GM19324 (cell line): ENCODE measurements around the gene KIF18B.

ENCODE experiments used
- ATAC-seq: cut with Tn5 transposase; IDR thresholded peaks from one replicate; pipeline ENCODE4 v1.9.1; 2021; ENCODE audit warnings: mild to moderate bottlenecking, moderate library complexity; ENCODE audit not compliant: unreplicated experiment, low FRiP score

The KIF18B gene

GRCh38 chr17:44941712-44942331, 5.8 kb downstream of the KIF18B start:
- ATAC-seq: no peak

DNA sequence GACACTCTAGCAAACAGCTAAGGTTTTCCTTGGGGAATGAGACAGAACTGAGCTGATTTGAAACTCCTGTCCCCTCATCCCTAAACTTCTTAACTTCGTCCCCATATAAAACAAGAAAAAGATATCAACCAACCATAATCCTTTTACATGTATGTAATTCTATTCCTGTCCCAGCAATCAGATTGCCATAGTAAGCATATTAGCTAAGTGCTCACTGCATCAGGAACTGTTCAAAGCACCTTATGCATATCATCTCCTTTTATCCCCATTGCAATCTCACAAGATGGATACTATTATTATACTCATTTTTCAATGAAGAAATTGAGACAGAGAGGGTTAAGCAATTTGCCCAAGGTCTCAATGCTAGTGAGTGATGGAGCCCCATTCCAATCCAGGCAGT, 6.8 kb downstream of the KIF18B start:
- no peak for ATAC-seq

- no peak for ATAC-seq
These were observed 7.3 kb downstream of the KIF18B start for GRCh38 chr17:44940317-44940716.

DNA sequence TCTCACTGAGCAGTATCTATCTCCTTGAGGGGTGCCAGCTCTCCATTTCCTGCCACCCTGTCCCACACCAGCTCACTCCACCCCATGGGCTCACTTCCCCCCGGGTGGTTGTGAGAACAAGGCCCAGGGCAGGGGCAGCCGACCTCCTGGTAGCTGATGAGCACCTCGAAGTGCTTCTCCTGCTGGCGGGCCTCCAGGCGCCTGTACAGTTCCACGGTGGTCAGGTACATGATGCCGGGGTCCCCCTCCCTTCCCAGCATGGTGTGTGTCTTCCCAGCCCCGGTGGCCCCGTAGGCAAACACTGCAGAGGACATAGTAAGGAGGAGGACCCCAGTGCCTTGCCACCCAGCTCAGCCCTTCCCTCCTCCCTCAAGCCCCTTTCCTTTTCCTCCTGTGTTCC, 12.5 kb downstream of the KIF18B start:
- no peak for ATAC-seq

GRCh38 chr17:44934745-44935105, 12.8 kb downstream of the KIF18B start:
- ATAC-seq: no peak

DNA sequence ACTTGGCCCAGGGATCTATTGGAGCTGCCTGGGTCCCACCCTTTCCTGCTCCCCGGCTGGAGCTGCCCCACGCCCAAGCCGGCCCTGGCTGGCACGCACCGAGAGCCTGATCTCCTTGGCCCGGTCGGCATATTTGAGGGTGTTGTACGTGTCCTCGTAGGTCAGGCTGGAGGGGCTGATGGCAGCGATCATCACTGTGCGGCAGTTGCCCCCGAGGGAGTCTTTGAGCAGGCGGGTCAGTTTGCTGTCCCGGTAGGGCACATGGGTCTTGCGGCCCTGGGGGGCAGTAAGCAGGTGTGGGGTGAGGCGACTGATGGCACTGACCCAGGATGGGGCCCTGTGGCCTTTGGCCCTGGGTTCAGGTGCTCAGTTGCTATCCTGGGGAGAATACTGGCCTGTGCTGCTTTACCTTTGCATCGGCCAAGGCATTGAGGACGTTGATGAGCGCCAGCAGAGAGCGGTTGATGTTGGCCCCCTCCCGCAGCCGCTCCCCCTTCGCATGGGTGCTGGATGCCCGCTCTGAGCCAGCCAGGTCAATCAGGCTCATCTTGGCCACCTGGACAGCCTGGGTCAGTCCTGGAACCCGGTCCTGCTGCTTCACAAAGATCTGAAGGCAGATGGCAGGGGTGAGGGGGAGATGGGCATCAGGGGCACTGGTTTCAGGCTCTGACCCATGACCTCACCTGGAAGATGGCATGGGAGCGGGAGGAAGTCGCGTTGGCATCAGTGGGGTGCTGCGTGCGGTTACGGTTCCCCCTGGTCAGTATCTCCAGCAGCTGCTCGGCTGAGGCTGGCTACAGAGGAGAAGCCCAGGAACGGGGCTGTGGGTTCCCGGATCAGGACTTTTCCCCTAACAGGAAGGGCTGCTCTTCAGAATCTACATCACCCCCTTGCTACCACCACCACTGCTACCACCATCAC, 13.5 kb downstream of the KIF18B start:
- ATAC-seq: no peak

DNA sequence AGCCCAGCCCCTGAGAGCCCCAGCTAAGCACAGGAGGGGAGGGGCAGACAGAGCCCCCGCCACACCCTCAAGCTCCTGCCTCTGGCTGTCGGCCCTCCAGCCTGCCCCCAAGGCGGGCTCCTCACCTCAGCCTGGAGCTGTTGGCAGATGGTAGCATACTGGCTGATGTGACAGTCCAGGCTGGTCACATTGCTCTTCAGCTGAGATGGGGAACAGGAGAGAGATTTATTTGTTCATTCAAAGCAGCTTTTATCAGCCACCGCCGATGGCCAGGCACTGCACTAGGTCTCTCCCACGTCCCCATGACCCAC, 14.8 kb downstream of the KIF18B start:
- ATAC-seq: no peak

DNA sequence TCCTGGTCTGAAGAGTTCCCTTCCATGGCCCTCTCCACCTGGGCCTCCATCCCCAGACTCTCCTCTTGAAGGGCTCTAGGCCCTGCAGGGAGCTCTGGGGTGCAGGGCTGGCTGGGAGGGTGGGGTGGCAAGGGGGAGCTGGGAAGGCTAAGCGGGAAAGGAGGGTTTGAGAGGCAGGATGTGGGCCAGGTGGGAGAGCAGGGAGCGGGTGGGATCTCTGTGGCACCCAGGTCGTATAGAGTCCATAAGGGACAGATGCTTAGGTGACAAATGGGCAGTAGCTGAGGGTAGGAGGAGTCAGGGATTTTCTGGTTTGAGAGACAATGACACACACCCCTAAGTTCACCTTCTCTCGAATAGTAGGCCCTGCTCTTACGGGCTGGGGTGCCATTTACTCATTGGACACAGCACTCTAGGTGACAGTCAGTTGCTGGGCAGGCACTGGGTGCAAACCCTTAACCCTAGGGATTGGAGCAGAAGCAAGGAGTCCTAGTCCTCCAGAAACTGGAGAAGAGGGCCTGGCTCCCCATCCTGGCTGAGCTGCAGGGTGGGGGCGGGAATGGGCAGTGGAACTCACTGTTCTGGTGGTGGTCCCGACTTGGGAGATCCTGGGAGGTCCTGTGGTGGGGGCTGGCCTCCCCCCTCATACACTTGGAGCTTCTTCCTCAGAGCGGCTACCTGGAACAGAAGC, 15.3 kb downstream of the KIF18B start:
- no peak for ATAC-seq

- ATAC-seq: no peak
These were observed 16.2 kb downstream of the KIF18B start for GRCh38 chr17:44931376-44931775.

GRCh38 chr17:44930667-44931066, 16.9 kb downstream of the KIF18B start:
- no peak for ATAC-seq

DNA sequence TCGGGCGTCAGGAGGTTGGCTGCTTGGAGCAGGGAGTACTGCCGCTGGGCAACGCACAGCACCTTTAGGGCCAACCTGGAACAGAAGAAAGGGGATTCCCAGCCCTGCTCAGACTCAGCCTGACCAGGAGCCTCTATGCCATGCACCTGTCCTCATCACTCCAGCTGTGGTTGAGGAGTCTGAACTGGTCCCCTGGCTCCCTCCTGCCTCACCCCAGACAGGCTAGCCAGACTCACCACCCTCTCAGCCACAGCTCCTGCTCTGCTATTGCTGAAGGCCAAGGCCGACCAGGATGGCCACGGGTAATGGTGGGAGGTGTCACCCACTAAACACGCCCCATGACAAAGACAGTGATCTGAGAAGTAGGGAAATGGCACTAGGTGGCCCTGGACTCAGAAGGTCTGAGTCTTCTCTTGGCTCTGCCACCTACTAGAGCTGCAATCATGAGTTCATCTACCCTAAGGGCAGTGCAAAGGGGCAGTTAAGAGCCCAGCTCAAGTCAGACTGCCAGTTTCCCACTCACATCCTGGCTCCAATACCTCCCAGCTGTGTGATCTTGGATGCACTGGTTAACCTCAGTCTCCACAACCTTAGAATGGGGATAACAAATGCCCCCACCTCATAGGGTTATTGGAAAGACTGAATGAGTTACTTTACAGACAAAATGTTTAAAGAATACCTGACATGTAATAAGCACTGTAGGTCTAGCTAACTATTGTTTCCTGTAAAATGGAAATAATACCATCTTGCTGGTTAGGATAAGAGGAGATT, 18.4 kb downstream of the KIF18B start:
- no peak for ATAC-seq

DNA sequence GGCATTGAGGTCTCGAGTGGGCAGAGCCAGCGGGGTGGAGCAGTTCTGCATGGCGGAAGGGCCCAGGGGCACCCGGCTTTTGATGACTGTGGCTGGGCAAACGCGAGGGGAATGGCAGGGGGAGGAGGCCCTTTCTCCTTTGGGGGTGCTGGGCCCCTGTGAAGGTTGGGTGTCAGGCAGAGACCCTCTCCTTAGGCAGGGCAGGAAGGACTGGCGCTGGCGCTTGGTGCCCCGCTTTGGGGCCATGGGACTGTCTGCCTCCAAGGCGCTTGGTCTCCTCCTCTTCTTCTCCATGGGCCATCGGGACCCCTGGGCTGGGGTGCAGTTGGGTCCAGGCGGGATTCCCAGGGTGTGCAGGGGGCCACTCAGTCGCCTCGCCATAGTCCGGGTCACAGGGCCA, 19.4 kb downstream of the KIF18B start:
- ATAC-seq: no peak

DNA sequence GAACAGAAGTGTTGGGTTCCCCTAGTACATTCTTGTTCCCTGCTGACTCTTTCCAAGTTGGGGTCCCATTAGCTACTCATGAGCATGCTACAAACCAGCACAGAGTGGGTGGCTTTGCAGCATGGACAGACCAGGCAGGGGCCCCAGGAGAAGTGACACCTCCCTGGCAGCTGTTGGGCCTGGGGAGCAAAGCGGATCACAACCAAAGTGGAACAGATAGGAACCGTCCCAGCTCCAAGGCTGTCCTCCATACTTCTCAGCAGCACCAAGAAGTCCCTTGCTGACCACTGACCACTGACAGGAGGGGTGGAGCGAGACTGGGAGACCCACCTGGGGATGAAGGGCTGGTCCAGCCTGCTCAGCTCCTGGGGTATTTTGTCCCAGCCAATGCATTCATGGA, 19.9 kb downstream of the KIF18B start:
- ATAC-seq: no peak

DNA sequence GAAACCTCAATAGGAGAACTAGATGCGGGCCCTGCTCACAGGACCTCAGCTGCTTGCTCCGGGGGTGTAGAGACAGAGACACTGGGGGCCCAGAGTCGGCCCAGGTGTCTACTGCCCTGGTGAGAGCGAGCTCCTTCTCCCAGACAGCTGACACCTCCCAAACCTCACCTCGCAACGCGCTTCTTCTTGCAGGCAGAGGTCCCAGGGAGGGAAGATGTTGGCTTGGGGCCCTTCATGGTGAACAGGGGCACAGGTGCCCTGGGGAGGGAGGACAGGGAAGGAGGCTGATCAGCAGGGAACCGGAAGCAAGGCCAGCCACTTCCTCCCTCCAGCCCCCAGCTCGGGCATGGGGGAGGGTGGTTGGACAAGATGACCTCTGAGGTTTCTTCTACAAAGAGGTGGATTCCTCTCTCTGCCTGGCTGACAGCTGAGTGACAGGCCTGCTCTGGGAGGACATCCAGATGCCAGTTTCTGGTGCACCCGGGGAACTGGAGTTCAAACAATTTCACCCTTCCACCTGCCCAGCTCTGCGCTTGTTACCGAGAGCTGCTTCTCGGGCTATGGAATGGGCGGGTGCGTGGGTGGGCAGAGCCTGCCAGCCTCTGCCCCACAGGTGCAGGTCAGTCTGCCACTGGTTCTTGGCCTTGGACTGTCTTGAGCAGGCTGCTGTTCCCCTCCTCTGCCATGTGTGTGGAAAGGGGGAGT, 20.6 kb downstream of the KIF18B start:
- ATAC-seq: no peak

GRCh38 chr17:44925731-44926697, 21.6 kb downstream of the KIF18B start:
- no peak for ATAC-seq

DNA sequence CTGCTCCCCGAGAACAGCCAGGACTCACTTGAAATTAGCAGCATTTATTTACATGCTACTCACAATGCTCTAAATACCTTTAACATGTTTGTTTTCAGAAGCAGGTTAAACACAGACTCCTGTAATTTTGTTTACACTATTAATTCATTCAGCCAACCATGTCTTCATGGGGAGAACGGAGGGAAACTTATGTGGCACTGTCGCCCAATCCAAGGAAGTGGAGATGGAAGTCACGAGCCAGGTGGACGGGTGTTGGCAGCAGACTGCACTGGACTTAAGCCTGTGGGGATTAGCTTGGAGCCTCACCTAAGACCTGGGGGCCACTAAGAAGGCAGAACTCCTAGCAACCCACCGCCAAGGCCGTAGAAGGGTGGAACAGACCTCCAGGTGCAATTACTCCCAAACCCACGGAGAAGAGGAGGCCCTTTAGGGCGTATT, 23.4 kb downstream of the KIF18B start:
- ATAC-seq: no peak

DNA sequence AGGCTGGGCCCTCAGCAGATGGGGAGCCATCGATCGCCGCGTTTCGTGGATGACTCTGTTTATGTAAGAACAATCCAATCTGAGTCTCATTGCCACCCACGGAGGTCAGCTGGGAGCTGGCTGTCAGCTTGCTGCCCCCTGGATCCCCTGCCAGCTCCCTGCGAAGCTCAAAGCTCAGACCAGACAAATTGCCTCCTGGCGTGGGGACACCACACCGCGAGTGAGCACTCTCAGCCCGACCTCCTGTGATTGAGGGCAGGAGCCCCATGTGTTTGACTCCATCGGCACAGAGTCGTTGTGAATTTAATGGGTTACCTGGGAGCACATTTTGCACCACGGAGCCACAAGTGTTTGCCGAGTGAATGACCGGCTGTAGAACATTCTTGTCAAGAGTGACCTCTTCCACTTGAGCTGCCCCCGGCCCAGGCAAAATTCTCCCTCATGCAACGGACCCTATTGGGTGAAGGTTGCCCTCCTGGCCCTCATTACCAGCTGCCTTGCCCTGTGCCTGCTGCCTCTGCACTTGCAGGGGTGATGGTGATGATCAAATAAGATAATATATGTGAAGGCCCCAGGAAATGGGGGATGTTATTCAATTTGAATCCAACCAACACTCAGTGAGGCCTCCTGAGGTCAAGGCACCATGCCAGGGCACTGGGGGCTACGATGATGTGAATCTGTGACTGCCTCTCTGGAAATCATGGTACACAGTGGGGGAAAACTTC, 24.7 kb downstream of the KIF18B start:
- no peak for ATAC-seq

DNA sequence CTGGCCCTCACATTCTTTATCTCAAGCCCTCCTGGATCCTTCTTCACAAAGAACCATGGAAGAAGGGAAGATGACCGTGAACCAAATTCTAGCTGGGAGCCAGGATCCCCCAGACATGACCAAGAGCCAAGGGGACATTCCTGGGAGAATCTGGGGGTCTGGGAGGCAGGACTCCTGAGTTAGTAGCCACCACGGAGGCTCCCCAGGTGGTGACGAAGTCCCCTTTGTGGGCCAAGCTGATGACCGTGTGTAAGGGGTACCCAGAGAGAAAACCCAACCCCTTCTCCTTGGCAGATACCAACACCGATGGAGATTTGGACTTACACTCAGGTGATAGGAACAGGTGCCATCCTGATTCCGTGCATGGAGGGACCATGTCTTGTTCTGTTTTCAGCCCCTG, 25.4 kb downstream of the KIF18B start:
- no peak for ATAC-seq
